ENCODE measurements around the gene CDC7.

CDC7 gene

DNA sequence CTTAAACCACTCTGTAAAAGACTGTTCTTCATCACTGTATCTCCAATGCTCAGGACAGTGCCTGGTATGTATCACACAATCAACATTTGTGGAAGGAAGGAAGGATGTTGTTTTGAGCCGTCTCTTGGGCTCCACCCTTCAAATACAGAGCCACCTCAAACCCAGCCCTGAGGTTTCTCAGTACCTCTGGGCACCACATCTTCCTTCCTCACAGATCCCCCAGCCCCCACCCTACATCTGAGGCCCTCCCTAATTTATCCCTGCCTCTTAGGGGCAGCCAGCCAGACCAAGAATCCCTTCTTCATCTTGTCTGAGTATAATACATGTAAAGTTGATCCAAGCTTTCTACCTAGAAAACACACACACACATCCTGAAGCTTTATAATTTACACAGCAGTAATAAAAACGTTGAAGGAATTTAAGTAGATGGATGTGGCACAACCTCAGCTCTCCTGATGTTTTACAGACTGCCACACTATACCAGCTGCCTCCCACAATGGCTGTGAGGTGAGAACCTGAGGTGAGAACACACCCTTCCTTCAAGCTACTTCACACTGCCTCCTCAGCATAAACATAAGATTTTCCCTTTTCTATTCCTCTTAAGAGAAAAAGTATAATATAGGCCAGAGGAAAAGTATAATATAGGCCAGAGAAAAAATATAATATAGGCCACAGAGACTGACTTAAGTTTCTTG is 48.5 kb downstream of the CDC7 start:
- no peak for DNase-seq

GRCh38 chr1:91550961-91551360 is 50.3 kb downstream of the CDC7 start:
- no peak for DNase-seq

GRCh38 chr1:91552091-91552490 is 51.4 kb downstream of the CDC7 start:
- no peak for DNase-seq

DNA sequence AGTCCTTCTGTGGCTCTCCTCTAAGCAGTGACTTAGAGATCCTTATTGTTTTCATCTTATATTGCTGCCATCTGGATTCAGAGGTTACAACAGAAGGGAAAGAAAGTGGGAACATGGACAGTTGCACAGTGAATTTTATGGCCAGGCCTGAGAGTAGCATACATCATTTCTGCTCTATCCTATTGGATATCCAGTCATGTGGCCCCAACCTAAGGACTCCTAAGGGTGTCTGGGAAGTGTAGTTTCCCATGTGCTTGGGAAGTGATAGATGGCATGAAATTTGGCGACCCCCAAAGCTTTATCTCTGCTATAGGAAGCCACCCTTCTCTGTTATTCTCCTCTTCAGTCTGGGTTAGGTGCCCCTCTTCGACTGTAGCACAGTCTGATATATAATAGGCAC is 51.9 kb downstream of the CDC7 start:
- no peak for DNase-seq

- DNase-seq: no peak
Observed at GRCh38 chr1:91553177-91553591, 52.5 kb downstream of the CDC7 start.

- no peak for DNase-seq
Observed at GRCh38 chr1:91555074-91555730, 54.6 kb downstream of the CDC7 start.

DNA sequence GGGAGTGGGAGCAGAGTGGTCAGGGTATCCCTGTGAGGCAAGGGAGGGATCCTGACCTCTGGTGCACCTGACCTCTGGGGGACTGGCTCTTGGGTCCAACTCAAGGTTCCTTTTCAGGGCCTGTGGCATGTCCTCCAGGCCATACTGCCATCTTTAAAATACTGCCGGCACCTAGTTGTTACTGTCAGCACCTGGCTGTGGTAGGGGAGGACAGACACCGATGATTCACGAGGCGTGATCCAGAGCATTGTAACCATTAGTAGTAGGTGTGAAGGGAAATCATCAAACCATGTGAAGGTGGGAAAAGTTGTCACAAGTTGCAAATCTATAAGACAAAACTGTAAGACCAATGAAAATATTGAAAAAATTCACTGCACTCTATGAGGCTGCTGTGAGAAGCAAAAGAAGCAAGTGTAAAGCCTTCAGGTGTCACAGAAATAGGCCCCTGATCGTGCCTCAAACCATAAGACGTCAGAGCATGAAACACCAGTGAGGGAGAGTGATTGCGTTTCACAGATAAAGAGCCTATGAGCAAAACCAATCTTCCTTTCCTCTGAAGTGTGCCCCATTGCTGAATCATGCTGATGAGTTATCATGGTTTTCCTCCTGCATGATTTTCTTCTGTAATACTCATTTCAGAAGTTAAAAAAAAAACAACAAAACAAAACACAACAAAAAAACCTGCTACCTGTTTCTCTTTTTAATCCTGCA is 55.3 kb downstream of the CDC7 start:
- DNase-seq: peak; percentile 75

GRCh38 chr1:91556556-91556955 is 55.9 kb downstream of the CDC7 start:
- no peak for DNase-seq

DNA sequence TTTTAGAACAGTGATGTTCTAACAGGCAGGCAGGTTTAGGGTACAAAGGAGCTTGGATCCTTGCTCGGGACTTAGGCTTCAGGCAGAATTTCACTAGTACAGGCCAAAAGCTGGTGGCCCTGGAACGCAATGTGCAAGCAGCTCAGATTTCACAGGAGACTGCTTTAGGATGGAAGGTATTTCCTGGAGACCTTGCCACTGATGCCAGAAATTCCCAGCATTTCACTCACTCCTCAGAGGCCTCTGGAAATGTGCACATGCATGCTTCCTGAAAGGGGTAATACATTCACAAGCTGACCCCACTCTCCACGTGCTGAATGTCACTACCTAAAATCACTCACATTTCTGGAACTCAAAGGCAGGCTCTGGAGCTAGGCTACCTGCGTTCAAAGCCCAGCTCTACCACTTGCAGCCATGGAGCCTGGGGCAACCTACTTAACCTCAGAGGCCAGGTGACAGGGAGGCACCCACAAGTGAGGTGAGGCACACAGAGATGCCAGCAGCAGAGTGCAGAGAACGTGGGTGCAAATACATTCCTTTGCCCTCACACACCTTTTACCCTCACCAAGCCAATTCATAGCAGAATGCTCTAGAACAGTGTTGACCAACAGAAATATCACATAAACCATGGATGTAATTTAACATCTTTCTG is 56.5 kb downstream of the CDC7 start:
- no peak for DNase-seq

DNA sequence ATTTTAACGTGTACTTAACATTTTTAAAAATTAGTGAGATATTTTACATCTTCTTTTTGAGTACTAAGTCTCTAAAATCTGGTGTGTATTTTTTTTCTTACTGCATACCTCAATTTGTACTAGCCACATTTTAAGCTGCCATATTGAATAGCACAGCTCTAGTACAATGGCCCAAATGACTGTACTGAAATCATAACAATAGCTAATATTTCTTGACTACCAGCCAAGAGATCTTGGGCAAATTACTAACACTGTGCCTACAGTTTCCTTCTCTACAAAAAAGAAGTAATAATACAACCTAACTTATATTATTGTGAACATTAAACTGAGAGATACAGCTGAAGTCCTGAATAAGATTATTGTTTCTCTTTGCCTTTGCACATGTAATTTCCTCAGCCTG is 57.2 kb downstream of the CDC7 start:
- DNase-seq: no peak

- no peak for DNase-seq
Observed at GRCh38 chr1:91559046-91559750, 58.5 kb downstream of the CDC7 start.

DNA sequence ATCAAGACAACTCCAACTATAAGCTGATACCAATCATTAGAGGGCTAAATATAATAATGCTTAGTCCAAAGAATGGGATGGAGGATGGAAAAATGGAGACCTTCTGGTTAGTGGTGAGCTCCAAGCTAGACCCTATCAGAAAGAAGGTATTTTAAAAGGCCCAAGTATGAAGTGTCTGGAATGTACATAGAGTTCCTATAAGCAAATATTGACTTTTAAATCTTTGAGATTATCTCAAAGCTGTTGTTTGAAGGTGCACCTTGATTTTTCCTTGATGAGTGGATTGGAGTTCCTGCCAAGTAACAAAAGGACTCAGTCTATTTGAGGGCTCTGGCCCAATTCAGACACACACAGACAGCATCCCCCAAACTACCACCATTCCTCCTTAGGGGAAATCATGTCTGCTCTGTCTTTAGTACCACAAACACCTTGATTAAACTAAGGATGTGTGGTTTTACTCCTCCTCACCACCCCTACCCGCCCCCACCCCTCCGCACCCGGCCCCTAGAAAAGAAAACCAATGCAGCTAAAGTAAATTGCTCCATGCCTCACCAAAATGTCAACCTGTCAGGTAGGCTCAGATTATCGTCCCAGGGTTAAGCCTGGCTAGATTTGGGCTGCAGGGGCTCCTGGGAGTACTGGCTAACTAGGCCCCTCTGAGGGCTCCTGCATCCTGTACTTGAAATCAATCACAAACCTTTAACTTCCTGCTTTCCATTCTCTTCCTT is 59.4 kb downstream of the CDC7 start:
- no peak for DNase-seq

DNA sequence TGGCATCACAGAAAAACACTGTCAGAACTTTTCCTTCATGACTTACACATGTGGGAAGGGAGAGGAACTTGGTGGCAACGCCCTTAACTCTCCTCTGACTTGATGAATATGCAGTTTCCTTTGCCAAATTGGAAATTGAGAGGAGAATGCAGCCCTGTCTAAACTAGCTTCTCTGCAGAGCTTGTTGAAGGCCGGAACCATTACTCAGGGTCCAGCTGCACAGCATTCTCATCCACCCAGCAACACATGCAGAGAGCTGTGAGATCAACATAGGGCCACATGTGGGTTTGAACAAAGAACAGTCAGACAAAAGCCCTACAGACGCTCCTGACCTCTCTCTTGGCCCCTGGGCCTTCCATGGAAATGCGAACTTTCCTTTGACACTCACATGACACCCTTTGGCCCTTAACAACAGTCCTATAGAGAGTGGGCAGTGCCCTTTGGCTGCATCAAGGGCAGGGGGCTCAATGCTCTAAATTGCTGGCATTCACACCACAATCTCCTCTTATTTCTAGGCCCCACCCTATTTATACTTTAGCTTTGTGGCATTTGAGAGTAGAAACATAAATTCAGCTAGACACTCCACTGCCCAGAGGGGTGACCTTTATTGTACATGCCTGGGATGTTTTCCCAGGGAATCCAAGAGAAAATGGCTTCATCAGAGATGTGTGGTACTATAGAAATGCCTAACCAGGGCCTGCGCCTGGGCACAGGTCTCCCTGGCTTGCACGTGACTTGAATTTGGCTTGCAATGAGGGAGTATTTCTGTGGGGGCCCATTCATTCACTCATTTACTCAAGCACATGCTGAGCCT is 64.4 kb downstream of the CDC7 start:
- DNase-seq: no peak

GRCh38 chr1:91567583-91567982 is 66.9 kb downstream of the CDC7 start:
- no peak for DNase-seq

- DNase-seq: no peak
Observed at GRCh38 chr1:91568261-91568660, 67.6 kb downstream of the CDC7 start.

DNA sequence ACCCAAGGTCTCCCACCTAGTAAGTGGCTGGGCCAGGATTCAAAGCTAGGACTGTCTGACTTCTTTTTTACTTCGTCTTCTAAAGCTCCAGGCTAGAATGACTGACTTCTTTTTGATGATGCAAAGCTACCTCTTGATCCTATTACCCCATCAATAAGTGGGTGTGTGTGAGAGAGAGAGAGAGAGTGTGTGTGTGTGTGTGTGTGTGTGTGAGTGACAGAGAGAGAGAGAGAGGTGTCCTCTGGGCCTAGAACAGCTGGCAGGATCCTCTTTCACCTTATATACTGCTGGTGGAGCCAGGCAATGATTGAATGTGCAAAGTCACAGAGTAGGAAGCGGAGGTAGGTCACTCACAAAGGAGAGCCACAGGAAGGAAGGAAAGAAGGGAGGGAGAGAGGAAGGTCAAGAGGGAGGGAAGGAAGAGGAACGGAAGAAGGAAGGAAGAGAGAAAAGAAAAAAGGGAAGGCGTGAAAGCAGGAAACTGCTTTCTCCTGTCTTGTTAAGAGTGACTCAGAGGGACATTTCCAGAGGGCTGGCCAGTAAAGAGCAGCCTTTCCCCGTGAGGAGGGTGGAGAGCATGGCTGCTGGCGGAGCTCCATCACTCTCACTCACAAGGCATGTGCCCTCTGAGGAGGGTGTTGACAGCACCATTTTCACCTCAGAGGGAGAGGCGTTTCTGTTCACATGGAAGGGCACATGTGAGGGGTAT is 68.9 kb downstream of the CDC7 start:
- DNase-seq: no peak

GRCh38 chr1:91570120-91570448 is 69.4 kb downstream of the CDC7 start:
- no peak for DNase-seq

DNA sequence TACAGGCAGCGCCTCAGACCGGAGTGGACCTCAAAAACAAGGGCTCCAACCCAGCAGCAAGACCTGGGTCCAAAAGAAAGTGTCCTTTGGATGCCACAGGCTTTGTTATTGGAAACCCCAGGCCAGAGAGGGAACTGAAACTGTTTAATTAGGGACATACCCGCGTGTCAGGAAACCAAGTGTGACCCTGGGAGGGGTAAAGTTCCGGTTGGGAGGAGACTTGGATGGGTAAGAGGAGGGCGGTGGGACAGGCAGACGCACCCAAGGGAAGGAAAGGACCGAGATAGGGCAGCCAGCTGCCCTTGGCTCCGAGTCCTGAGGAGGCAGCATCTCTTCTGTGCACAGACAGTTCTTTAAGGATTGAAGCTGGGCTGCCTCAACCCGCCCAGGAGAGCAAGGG is 71.4 kb downstream of the CDC7 start:
- no peak for DNase-seq

All from stimulated activated CD4-positive, alpha-beta T cell treated with anti-CD3 and anti-CD28 coated beads, Interleukin-1b, Interleukin-23, amount 100 ng/mL, for 48 hours (primary cell).